ENCODE data around the gene ZMYND15. TPM values are rescaled to one million over a fixed set of nuclear protein-coding genes. Genes with fewer than 3 reads are reported as not detected.

ZMYND15 gene
- polyA plus RNA-seq, 1 donor from 2014 or later = not detected

DNA sequence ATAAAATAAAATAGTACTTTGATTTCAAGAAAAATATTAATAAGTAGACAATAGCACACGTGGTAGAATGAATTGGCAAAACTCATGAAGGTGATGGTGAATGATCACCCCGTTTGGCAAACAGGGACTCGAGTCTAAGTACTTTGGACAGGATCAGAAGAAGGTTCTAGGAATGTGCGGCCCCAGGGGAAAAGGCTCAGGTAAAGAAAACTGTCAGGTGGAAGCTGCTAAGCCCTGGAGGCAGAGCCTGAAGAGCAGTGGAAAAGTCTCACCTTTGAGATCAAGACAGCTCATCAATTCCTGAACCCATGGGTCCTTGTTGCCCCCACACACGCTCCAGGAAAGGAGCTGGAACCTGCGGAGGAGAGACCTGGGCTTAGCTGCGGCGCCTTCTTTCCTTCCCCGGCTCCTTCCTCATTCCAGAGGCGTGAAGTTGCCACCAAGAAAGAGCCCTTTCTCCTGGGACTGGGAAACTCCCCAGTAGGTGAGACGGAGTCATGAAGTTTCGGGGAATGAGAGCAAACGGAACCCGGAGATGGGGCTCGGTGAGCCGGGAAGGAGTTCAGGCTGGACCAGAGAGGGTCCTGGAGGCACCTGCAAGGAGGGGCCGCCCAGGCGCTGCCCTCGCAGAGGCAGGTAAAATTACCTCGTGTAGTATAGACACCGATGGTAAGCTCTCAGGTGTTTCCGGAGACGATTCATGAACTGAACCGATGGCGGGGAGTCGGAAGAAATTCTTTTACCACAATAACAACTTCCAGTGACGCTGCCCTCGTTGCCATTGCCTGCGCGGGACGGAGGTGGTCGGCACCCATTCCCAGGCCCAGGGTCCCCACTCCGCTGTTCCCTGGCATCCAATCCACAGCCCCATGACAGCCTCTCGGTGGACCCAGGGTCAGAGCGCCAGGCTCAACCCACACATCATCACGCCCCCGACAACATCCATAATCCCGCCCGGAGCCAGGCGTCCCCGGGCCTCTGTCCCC is 1.2 kb upstream of the ZMYND15 start:
- H3K36me3 ChIP-seq (ENCODE audit: insufficient read depth, low read length) = no peaks in the 10 kb centered on the region
- peaks cover 60% of the 10 kb centered on the region for H3K27me3 ChIP-seq (ENCODE audit: insufficient read depth, low read depth, low read length)
- no peak overlapping the region for H3K27ac ChIP-seq (ENCODE audit: low read length)
- H3K9ac ChIP-seq (ENCODE audit: low read length) = no peak overlapping the region
- H3K4me3 ChIP-seq (ENCODE audit: low read length) = peak overlapping the region; percentile 60
- no peak overlapping the region for H3K4me2 ChIP-seq (ENCODE audit: low read length)
- H2AFZ ChIP-seq (ENCODE audit: low read depth, low read length) = no peak overlapping the region
- H4K20me1 ChIP-seq (ENCODE audit: insufficient read depth) = no peaks in the 10 kb centered on the region
- no peaks in the 10 kb centered on the region for H3K79me2 ChIP-seq (replicated peaks; ENCODE audit: insufficient read depth, low read length)
- no peaks in the 10 kb centered on the region for H3K9me2 ChIP-seq (ENCODE audit: insufficient read depth, low read length)
- TF ChIP-seq, protein P1, sequence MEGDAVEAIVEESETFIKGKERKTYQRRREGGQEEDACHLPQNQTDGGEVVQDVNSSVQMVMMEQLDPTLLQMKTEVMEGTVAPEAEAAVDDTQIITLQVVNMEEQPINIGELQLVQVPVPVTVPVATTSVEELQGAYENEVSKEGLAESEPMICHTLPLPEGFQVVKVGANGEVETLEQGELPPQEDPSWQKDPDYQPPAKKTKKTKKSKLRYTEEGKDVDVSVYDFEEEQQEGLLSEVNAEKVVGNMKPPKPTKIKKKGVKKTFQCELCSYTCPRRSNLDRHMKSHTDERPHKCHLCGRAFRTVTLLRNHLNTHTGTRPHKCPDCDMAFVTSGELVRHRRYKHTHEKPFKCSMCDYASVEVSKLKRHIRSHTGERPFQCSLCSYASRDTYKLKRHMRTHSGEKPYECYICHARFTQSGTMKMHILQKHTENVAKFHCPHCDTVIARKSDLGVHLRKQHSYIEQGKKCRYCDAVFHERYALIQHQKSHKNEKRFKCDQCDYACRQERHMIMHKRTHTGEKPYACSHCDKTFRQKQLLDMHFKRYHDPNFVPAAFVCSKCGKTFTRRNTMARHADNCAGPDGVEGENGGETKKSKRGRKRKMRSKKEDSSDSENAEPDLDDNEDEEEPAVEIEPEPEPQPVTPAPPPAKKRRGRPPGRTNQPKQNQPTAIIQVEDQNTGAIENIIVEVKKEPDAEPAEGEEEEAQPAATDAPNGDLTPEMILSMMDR (IDR thresholded peaks at IDR 0.05; ENCODE audit: poor library complexity, severe bottlenecking) = no peak
- no peak for TF ChIP-seq REST (IDR thresholded peaks at IDR 0.05; ENCODE audit: borderline replicate concordance)
- TF ChIP-seq SMC3 (conservative IDR thresholded peaks at IDR 0.05; ENCODE audit: poor library complexity) = no peak
- no peak for TF ChIP-seq EZH2 (IDR thresholded peaks at IDR 0.05; ENCODE audit: borderline replicate concordance, insufficient read depth, low read length, poor library complexity, severe bottlenecking)
- no peak for TF ChIP-seq MXI1 (conservative IDR thresholded peaks at IDR 0.05; ENCODE audit: poor library complexity, severe bottlenecking)
- no peak for TF ChIP-seq RAD21 (conservative IDR thresholded peaks at IDR 0.05)
- no peak for TF ChIP-seq TAF1 (IDR thresholded peaks at IDR 0.05; ENCODE audit: low read depth)
- no peak for TF ChIP-seq POLR2AphosphoS5 (IDR thresholded peaks at IDR 0.05)
- no peak for TF ChIP-seq EP300 (conservative IDR thresholded peaks at IDR 0.05; ENCODE audit: poor library complexity, severe bottlenecking)
- no peaks in the 10 kb centered on the region for H3K9me3 ChIP-seq (ENCODE audit: low read length)
- H3F3A ChIP-seq (ENCODE audit: insufficient read depth, low read length, poor library complexity, severe bottlenecking) = no peaks in the 10 kb centered on the region

GRCh38 chr17:4740025-4740351 is 355 bp downstream of the ZMYND15 start:
- H2AFZ ChIP-seq (ENCODE audit: low read depth, low read length) = no peak overlapping the region

More at GRCh38 chr17:4740025-4740351, 355 bp downstream of the ZMYND15 start:
- Histone ChIP-seq H3K27ac (ENCODE audit: low read length) (no peak overlapping the region), H3K9me2 (ENCODE audit: insufficient read depth, low read length) (no peaks in the 10 kb centered on the region), H3K4me3 (ENCODE audit: low read length) (no peak overlapping the region), H4K20me1 (ENCODE audit: insufficient read depth) (no peaks in the 10 kb centered on the region), H3K9ac (ENCODE audit: low read length) (no peak overlapping the region), H3K36me3 (ENCODE audit: insufficient read depth, low read length) (no peaks in the 10 kb centered on the region), H3K4me2 (ENCODE audit: low read length) (no peak overlapping the region), H3F3A (ENCODE audit: insufficient read depth, low read length, poor library complexity, severe bottlenecking) (no peaks in the 10 kb centered on the region), H3K27me3 (ENCODE audit: insufficient read depth, low read depth, low read length) (peaks cover 71% of the 10 kb centered on the region), H3K9me3 (ENCODE audit: low read length) (no peaks in the 10 kb centered on the region), H3K79me2 (replicated peaks; ENCODE audit: insufficient read depth, low read length) (no peaks in the 10 kb centered on the region)
- no peak for TF ChIP-seq REST (IDR thresholded peaks at IDR 0.05; ENCODE audit: borderline replicate concordance)
- no peak for TF ChIP-seq POLR2AphosphoS5 (IDR thresholded peaks at IDR 0.05)
- TF ChIP-seq, protein P1 (IDR thresholded peaks at IDR 0.05; ENCODE audit: poor library complexity, severe bottlenecking) = no peak
- TF ChIP-seq SMC3 (conservative IDR thresholded peaks at IDR 0.05; ENCODE audit: poor library complexity) = no peak
- no peak for TF ChIP-seq MXI1 (conservative IDR thresholded peaks at IDR 0.05; ENCODE audit: poor library complexity, severe bottlenecking)
- no peak for TF ChIP-seq TAF1 (IDR thresholded peaks at IDR 0.05; ENCODE audit: low read depth)
- no peak for TF ChIP-seq RAD21 (conservative IDR thresholded peaks at IDR 0.05)
- TF ChIP-seq EZH2 (IDR thresholded peaks at IDR 0.05; ENCODE audit: borderline replicate concordance, insufficient read depth, low read length, poor library complexity, severe bottlenecking) = no peak
- TF ChIP-seq EP300 (conservative IDR thresholded peaks at IDR 0.05; ENCODE audit: poor library complexity, severe bottlenecking) = no peak
